EL (cell line): Measurements from ENCODE around the gene ZNF584.
A peak's percentile ranks its signal among the peaks of the same experiment; 100 is the strongest.
"Not testable (repeated sequence)": the region's sequence is repeated elsewhere in the genome, so short reads cannot be mapped to it uniquely, and the experiment has no call there.

ENCODE experiments used
- DNase-seq: peaks from one replicate; pipeline ENCODE4 v3.0.0-alpha.2; 2016

ZNF584 gene

DNA sequence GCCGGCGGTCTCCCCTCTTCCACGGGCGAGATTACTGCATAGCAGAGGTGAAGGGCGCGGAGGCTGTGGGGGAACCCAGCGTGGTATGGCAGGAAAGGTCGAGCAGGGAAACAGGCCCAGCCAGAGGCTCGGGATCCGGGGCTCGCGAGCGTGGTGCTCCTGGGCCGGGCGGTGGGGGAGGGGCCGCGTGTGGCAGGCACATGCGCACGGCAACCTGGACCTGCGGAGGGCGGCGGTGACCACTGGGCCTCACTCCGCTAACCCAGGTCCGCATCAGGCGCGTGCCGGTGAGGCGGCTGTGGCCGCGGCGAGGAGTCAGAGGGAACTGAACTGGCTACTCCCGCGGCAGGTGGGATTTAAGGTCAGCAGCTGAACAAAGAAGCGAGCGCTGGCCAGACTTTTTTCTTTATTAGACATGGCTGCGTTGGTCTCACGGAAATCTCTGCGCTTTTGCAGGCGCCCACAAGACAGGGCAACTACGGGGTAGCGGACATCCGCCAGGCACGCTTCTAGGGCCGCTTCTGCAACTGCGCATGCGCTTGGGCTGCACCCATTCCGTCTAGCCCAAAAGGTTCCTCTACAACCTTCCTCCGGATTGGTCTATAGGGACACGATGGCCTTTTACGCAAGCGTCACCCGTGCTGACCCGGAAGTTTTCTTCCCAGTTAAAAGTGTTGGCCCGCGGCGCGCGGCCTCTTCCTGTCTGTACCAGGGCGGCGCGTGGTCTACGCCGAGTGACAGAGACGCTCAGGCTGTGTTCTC is 21.7 kb upstream of the ZNF584 start, which contains the start of gene RPS5:
RPS5 (plus strand) TSS at position 694 of the 762 bp plus-strand sequence. CDS start 869 bp downstream, outside the sequence.
- DNase-seq, result peak; percentile 98

DNA sequence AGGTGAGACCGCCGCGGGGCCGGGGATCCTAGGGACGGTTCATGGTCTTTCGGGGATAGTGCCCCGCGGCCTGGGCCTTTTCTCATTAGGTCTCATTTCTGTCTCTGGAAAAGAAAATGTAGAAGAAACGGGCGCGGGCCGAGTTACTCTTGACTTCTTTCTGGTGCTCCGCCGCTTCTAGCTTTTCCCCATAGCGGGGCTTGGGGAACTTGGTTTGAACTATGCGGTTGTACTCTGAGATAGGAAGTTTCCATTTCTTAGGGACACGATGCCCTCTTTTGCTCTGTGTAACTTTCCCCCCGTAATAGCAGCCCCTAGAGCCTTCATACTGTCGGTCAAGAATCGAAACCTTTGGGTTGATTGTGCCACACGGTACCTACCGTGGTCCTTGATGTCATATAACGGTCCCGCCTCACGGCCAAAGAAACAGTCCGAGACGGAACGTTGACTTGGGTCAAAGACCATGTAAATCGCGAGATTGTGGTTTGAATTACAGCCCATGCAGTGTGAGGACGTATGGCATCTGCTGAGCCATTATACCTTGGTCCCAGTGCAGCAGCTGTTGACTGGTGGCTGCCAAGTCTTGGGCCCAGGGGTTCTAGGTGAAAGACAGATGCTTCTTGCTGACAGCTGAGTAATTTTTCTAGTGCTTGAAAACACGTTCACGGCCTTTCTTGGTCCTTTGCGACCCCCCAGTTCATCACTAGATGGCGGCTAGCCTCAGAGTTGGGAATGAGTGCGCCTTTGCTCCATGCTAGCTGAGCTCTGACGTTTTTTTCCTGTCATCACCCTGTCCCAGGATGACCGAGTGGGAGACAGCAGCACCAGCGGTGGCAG is 20.9 kb upstream of the ZNF584 start:
- no peak for DNase-seq

DNA sequence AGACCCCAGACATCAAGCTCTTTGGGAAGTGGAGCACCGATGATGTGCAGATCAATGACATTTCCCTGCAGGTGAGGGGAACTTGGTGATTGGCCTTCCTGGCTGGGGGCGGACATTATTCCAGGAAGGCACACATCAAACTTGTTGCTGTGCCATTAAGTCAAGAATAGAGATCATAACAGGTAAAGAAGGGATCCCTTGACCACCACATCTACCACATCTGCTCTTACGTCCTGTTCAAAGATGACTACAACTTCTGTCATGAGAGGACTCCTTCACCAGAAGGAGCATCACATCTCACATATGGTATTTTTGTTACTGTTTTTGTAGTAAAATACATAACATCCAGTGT is 20.3 kb upstream of the ZNF584 start:
- no peak for DNase-seq

DNA sequence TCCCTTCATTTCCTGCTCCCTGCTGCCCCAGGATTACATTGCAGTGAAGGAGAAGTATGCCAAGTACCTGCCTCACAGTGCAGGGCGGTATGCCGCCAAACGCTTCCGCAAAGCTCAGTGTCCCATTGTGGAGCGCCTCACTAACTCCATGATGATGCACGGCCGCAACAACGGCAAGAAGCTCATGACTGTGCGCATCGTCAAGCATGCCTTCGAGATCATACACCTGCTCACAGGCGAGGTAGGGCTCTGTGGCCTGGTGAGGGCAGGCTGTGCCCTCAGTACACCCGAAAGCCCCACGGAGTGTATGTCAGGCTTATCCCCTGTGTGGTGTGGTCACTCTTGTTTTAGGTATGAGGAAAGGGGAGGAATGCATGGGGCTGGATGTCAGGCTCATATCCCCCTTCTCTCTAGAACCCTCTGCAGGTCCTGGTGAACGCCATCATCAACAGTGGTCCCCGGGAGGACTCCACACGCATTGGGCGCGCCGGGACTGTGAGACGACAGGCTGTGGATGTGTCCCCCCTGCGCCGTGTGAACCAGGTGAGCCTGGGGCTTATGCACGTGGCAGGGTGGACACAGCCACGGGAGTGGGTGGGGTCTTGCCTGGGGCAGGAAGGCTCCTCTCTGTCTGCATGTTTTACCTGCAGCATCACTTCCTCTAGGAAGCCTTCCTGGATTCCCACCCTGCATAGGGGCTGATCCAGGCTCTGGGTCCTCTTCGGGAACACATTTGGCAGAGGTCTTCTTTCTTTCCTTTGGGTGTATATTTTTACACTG is 15.3 kb upstream of the ZNF584 start:
- DNase-seq, result no peak

DNA sequence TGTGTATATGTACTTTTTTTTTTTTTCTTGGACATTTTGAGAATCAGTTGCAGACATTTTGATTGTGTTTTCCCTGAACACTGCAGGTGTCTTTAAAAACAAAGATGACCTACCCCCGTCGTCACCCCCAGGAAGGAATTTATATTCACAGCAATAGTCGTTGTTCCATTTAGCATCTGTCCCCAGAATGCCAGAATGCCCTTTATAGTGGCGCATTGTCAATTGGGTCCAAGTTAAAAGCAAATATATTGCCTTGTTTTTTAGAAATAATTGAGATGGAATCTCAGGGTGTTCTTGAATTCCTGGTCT is 14.8 kb upstream of the ZNF584 start:
- DNase-seq, result no peak

DNA sequence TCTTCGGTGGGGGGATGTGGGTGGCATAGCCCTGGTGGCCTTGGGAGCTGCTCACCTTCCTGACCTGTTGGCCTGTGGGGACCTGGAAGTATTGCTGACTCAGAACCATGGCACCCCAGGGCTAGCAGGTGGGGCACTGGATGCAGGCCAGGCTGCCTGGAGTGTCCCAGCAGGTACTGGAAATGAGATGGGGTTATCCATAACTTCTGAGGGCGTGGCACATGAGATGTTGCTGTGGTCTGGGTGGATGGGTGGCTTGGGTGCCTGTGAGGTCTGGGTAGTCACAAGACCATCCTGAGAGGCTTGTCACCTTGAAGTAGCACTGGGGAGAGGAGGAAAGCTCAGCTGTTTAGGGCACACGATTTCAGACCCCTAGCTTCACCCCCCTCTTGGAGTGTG is 13.6 kb upstream of the ZNF584 start:
- no peak for DNase-seq

DNA sequence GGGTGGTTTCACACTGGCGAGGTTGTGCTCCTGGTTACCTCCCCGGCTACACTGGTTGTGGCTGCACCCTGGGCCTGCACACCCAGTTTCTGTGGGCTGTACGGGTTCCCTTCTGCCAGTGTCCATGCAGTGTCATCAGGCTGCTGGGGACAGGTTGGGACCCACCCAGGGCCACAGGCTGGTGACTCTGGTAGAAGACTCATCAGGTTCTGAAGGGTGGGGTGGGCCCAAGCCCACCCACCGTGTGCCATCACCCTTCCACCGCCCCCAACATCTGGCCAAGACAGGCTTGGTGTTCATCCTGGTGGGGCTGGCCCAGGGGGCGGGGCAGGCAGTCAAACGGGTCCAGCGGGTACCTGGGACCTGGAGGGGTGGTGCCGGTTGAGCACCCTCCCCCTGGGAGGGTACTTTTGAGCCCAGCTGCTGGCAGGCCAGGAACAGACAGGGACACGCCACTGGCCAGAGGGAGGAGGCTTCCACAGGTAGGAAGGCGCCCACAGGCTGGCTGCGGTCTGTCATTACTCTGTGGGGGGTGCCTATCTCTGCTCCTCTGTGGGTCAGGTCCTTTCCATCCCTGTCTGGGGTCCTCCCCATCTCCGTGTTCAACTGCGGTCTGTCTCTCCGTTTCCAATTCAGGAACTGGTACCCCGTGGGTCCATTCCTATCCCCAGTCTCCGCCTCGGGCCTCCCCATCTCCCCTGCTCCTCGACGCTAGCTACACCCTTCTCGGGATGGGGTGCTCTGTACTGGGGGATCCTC is 13.1 kb upstream of the ZNF584 start, which contains the start of gene RNF225:
RNF225 (plus strand) TSS at position 437 of the 759 bp plus-strand sequence. CDS start 434 bp downstream, outside the sequence.
- no peak for DNase-seq

DNA sequence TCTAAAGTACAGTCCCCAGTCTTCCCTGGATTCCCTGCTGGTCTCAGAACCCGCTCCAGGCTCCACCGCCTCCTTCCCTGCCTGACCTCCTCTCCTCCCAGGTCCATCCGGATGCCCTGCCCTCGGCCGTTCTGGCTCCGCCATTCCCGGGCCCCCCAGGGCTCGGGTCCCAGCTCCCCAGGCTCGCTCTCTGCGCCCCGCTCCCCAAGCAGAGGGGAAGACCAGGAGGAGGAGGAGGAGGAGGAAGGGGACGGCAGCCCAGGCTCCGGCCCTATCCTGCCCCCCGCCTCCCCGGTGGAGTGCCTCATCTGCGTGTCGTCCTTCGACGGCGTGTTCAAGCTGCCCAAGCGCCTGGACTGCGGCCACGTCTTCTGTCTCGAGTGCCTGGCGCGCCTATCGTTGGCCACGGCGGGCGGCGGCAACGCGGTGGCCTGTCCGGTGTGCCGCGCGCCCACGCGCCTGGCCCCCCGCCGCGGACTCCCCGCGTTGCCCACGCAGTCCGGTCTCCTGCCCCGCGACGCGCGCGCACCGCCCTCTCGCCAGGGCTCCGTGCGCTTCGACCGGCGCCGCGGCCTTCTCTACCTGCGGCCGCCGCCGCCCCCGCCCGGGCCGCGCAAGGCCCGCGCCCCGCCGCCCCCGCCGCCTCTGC is 12.3 kb upstream of the ZNF584 start:
- no peak for DNase-seq

DNA sequence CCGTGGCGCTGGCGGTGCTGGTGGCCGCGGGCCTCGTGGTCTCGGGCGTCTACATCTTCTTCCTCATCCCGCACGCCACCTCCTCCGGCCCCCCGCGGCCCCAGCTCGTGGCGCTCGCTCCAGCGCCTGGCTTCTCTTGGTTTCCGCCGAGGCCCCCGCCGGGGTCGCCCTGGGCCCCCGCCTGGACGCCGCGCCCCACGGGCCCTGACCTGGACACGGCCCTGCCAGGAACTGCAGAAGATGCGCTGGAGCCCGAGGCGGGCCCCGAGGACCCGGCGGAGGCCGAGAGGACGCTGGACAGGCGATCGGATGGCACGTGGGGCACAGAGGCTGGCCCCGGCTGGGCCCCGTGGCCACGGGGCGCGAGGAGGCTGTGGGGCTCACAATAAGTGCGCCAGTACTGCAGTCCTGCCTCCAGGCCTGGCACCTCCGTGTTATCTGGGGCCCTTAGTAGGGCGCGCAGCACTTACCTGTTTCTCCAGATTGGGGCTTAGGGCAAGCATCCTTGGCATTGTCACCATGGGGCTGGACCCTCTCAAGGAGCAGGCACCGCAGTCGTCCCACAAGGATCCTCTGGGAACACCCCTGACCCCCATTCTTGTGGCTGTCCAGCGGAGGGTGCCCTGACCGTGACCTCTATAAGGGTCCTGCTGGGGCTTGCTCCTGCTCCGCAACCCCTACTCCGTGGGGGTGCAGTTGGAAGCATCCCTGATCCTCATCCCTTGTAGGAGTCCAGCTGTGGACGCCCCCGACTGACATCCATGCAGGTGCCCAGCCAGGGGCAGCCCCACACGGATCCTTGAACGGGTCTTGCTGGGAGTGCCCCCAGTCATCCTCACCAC is 11.5 kb upstream of the ZNF584 start:
- DNase-seq, result no peak

DNA sequence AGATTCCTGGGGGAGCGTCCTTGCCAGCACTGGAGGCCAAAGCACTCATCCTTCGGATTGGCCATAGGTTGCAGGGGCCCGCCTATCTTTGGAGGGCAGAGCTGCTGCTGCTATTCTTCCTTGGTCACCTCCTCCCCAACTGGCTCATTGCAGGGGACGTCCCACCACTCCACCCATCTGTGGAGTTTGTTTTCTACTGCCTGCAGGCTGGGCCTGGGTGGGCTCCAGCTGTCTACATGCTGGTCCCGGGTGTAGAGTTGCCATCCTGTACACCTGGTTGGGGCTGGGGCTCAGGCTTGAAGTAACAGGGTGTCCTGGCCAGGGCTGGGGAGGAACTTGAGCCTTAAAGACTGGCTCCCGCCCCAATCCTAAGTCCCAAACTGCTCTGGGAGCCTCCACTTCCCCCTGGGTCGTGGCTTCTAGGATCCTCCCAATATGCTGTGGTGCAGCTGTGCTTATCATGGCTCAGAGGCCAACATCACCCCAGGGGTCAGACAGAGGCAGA is 10.9 kb upstream of the ZNF584 start:
- DNase-seq, result no peak

DNA sequence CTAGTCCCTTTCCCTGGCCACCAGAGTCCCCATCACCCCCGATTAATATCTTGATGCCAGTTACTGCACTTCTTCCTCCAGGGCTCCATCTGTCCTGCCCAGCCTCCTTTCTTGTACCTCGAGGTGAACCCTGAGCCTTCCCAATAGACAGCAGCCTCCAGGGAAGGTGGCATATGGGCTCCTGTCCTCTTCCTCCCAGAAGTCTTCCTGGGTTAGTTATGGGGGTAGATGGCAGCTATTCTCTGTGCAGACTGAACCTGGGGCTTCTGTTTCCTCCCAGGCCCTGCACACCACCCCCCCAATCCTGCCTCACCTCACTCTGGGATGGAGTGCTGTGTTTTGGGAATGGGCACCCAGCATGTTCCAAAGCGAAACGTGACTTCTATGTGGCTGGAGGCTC is 10.4 kb upstream of the ZNF584 start:
- no peak for DNase-seq

DNA sequence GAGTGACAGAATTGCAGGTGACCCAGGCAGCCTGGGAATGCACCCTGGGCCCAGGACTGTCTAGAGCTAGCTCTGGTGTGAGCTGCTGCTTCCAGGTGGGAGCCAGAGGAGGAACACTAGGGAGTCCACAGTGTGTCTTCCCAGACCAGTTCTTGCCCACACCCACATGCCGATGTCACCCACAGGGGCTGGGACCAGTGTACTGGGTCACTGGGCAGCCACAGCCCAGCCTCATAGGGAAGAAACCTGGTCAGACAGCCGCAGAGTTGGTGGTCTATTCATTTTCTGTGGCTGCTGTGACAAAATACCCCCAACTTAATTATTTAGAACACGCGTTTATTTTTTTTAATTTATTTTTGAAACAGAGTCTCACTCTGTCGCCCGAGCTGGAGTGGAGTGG is 9.9 kb upstream of the ZNF584 start:
- DNase-seq, result no peak

DNA sequence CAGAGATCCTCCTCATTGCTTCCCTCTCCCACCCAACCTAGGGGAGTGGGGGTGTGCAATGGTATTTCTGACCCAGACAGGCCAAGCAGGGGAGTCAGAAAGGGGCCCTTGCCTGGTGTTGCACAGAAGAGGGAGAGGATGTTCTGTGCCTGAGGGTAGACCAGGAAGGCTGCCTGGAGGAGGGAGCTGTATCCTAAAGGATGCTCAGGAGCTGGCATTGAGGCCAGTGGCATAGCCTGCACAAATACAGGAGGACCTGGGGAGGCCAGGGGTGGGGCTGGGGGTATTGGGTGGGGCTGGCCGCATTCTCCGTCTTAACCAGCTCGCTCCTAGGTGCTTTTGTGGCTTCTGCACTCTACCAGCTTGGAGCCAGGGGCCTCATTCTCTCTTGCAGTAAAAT is 8.5 kb upstream of the ZNF584 start:
- no peak for DNase-seq

DNA sequence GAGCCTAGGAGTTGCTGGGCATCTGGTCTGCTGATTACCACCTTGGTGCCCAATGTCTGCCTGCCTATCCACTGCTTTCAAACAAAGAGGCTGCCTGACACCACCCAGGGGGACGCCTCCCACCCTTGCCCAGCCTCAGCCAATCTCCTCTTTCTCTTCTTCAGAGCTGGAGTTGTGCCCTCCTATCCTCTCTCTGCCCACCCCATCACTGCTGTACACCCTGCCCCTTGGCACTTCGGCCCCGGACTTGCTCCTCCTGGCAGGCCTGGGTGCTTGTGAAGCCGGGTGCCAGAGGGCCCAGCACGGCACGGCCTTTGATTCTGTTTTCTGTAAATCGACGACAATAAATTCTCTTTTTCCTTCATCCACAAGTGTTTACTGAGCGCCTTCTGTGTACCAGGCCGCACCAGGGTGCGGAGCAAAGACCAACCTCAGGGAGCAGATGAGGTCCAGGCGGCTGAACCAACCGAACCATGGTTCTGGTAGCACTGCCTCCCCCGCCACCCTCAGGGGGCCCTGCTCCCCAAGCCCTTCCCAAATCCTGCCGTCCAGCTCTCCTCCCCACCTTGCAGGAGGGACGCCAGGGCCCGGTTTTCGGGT is 8.0 kb upstream of the ZNF584 start:
- DNase-seq, result no peak

DNA sequence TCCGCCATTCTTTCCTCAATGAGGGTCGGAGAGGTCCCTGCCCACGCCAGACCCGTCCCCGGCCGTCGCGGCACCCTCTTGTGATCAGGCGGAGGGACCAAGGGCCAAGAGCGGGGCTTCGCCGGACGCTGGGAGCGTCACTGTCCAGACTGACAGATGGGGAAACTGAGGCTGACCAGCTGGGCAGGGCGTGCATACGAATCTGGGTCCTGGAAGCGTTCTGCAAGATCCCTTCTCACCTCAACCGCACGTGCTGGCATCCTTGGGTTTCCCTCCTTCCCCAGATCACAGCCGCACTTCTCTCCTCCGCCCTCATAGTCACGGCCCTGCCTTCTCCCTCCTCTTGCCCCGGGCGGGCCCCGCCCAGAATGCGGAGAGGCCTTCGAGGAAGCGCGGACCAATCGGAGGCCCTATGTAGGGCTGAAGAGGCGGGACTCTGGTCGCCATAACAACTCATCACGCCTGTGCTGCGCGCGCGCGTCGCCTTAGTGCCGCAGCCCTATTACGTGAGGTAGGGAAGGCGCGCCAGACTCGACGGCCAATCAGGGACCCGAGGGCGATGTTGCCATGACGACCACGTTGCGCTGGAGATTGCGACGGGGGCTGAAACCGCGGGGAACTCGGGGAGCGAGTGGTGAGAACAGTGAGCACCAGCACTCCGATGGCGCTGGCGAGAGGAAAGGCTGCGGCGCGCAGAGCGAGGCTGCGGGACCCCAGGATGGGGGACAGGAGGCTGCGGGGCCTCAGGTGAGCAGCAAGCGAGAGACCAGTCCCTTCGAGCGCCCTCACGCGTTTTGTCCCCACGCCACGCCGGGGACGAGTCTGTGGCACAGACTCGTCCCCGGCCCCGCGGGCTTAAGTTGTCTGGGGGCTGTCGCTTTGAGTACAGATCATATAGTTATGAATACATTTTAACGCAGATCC is 7.3 kb upstream of the ZNF584 start:
- DNase-seq, result peak; percentile 99

DNA sequence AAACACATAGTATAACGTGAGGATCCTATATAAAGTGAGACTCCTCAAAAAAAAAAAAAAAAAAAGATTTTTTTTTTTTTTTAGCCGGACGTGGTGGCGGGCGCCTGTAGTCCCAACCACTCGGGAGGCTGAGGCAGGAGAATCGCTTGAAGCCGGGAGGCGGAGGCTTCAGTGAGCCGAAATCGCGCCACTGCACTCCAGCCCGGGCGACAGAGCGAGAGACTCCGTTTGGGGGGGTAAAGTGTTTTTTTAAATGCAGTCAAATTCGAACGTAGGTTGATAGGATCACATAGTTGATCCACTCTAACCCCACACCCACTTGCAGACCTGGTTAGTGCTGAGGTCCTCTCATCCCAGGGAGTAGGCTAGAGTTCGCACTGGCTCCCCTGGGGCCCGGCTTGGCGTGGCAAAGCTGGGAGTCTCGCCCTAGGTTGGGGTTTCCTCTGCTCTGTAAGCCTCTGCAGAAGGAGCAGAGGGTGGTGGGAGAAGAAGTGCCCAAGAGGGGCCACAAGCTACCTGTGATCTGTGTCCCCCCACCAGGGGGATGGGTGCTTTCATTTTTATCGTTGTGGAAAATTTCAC is 6.5 kb upstream of the ZNF584 start:
- DNase-seq, result no peak

DNA sequence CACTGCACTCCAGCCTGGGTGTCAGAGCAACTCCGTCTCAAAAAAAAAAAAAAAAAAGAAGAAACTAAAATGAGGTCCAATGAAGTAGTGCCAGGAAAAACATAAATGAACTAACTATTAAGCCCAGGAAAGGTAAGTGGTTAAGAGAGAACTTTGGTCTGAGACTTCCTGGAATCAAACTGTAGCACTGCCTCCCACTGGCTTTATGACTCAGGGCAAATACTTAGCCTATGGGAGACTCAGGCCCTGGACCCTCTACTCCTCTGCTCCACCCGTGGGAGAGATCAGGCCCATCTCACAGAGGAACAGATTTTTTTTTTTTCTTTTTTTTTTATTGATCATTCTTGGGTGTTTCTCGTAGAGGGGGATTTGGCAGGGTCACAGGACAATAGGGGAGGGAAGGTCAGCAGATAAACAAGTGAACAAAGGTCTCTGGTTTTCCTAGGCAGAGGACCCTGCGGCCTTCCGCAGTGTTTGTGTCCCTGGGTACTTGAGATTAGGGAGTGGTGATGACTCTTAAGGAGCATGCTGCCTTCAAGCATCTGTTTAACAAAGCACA is 4.5 kb upstream of the ZNF584 start:
- not testable (repeated sequence) for DNase-seq

DNA sequence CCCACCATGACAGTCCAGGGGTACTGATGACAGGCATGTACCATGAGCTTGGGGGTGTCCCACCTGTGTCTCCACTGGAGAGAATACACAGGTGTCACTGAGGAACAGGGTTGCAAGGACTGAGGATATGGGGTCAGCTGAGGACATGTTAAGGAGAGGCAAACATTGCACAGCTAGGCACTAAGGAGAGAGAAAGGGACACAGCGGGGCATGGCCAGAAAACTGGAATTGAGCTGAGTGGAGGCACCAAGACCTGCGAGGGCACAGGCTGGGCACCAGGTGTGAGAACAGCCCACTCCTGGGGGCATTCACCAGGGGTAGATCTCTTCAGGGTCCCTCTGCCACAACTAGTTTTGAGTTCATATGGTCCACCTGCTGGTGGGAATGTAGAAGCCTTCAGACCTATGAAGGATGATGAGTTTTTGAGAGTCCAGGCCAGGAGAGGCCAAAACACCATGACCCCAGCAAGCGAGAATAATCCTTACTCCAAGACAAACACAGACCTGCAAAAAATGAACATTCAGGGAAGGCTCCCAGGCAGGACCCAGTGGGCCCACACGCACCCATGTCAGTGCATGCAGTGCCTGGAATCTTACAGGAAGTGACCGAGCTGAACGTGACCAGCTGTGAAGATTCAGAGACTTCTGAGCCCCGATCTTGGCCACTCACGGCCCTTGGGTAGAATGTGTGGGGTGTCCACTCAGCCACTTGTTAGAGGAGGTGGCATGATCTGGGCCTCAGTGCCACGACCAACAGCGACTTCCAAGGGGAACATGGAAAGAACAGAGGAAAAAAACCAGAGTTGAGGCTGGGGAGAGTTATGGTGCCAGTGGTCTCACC is 1.4 kb upstream of the ZNF584 start:
- DNase-seq, result no peak
